ENCODE data around the gene LRRC36.

DNA sequence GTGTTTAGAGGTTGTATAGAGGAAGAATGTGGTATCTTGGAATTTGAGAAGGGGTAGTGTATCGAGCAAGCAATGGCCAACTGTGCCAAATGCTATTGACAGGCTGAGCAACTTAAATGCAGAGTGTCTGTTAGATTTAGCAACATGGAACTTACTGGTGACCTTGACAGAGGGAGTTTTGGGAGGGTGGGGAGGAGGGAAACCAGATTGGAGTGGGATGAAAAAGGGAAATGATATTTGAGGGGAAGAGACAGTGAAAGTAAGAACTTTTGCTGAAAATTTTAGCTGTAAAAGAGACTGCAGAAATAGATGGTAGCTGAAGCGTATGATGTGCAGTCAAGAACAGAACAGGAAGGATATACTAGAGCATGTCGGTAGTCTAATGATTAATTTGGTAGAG lies 1.1 kb downstream of the LRRC36 start:
- TF ChIP-seq, protein P1, sequence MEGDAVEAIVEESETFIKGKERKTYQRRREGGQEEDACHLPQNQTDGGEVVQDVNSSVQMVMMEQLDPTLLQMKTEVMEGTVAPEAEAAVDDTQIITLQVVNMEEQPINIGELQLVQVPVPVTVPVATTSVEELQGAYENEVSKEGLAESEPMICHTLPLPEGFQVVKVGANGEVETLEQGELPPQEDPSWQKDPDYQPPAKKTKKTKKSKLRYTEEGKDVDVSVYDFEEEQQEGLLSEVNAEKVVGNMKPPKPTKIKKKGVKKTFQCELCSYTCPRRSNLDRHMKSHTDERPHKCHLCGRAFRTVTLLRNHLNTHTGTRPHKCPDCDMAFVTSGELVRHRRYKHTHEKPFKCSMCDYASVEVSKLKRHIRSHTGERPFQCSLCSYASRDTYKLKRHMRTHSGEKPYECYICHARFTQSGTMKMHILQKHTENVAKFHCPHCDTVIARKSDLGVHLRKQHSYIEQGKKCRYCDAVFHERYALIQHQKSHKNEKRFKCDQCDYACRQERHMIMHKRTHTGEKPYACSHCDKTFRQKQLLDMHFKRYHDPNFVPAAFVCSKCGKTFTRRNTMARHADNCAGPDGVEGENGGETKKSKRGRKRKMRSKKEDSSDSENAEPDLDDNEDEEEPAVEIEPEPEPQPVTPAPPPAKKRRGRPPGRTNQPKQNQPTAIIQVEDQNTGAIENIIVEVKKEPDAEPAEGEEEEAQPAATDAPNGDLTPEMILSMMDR (IDR thresholded peaks at IDR 0.05), result no peak
- no peak for TF ChIP-seq POLR2A (IDR thresholded peaks at IDR 0.05)
- TF ChIP-seq EP300 (IDR thresholded peaks at IDR 0.05), result no peak
